HepG2 (cell line): ENCODE data around the gene URM1. TPM values are rescaled to one million over a fixed set of nuclear protein-coding genes. Genes with fewer than 3 reads are reported as not detected.

Experiments
- ATF7-NPFF ChIP-seq: sonication (generic); formaldehyde crosslinking; IDR thresholded peaks from 2 replicates; pipeline ENCODE4 v1.8.1; 2023; ENCODE audit warnings: mild to moderate bottlenecking, low read depth, missing genetic modification reagents, moderate library complexity
- ERF ChIP-seq: IDR thresholded peaks from 2 replicates; pipeline ENCODE4 v1.6.1; 2018; ENCODE audit warnings: missing biosample characterization, missing genetic modification reagents
- HOXA9 ChIP-seq: sonication (generic); formaldehyde crosslinking; IDR thresholded peaks from 2 replicates; pipeline ENCODE4 v1.8.1; 2022; ENCODE audit warnings: missing genetic modification reagents, mild to moderate bottlenecking, moderate library complexity, borderline replicate concordance
- MEIS1 ChIP-seq: sonication (generic); formaldehyde crosslinking; IDR thresholded peaks from 2 replicates; pipeline ENCODE4 v1.9.0; 2021; ENCODE audit warnings: mild to moderate bottlenecking, missing genetic modification reagents, moderate library complexity, borderline replicate concordance
- MIXL1 ChIP-seq: IDR thresholded peaks from 2 replicates; pipeline ENCODE4 v1.6.1; 2016
- MYC ChIP-seq: sonication (generic); formaldehyde crosslinking; IDR thresholded peaks from 2 replicates; pipeline ENCODE4 v1.9.0; 2021; ENCODE audit warnings: missing genetic modification reagents, borderline replicate concordance
- NFE2L1 ChIP-seq: sonication (generic); formaldehyde crosslinking; IDR thresholded peaks from 2 replicates; pipeline ENCODE4 v1.4.0; 2020; ENCODE audit warnings: missing genetic modification reagents, mild to moderate bottlenecking, borderline replicate concordance
- NKX3-1 ChIP-seq: sonication (generic); formaldehyde crosslinking; IDR thresholded peaks from 2 replicates; pipeline ENCODE4 v1.5.0; 2020; ENCODE audit warnings: missing genetic modification reagents
- NONO ChIP-seq, 2 experiments: fragments of 450-650 bp in 1 of 2; sonication (generic) in 1 of 2; formaldehyde crosslinking in 1 of 2; IDR thresholded peaks in 1 of 2; conservative IDR thresholded peaks in 1 of 2; 2 replicates each; pipeline versions ENCODE4 v1.6.1 to v1.8.0; 2017 to 2022; ENCODE audit warnings: mild to moderate bottlenecking in 1 of 2, missing genetic modification reagents in 1 of 2, moderate library complexity in 1 of 2
- RFXAP ChIP-seq: sonication (generic); formaldehyde crosslinking; IDR thresholded peaks from 2 replicates; pipeline ENCODE4 v1.4.0; 2020; ENCODE audit warnings: missing genetic modification reagents, borderline replicate concordance
- SATB2 ChIP-seq: sonication (generic); formaldehyde crosslinking; IDR thresholded peaks from 2 replicates; pipeline ENCODE4 v1.5.0; 2020; ENCODE audit warnings: missing genetic modification reagents
- ZKSCAN8 ChIP-seq: IDR thresholded peaks from 2 replicates; pipeline ENCODE4 v1.6.1; 2016; ENCODE audit warnings: borderline replicate concordance, missing genetic modification reagents, missing compliant biosample characterization
- ZNF101 ChIP-seq: sonication (generic); formaldehyde crosslinking; IDR thresholded peaks from 2 replicates; pipeline ENCODE4 v1.4.0; 2020; ENCODE audit warnings: mild to moderate bottlenecking, low read depth, missing genetic modification reagents, borderline replicate concordance
- ZNF335 ChIP-seq: sonication (generic); formaldehyde crosslinking; IDR thresholded peaks from 2 replicates; pipeline ENCODE4 v1.4.0; 2020; ENCODE audit warnings: missing genetic modification reagents
- polyA plus RNA-seq, 8 experiments: library from polyadenylated mRNA; depleted of rRNA in 3 of 8; stranded (reverse) in 7 of 8; unstranded in 1 of 8; fragments of >200 nt; fragmentation: Illumina TruSeq in 4 of 8; extraction: Trizol in 4 of 8; gene quantifications; 2 replicates each; pipeline versions ENCODE4 v1.2.1 to v1.2.3, GENCODE V29; 2011 to 2016; ENCODE audit warnings: low read depth in 4 of 8, missing spikeins in 1 of 8, mixed read lengths in 1 of 8; ENCODE audit not compliant: insufficient read depth in 1 of 8
- total RNA-seq, 5 experiments: library from RNA; depleted of rRNA; stranded (reverse); fragments of >200 nt; fragmentation: Illumina TruSeq; extraction: Trizol; gene quantifications; 2 replicates each; pipeline ENCODE4 v1.2.3, GENCODE V29; 2016; ENCODE audit warnings: low read depth in 1 of 5
- TF ChIP-seq, protein P1 (sequence below): IDR thresholded peaks from 2 replicates; pipeline ENCODE4 v1.6.1; 2012; ENCODE audit warnings: low read length, improper control_type of control experiment
- TF ChIP-seq, protein P2 (sequence below): sonication (generic); formaldehyde crosslinking; IDR thresholded peaks from 2 replicates; pipeline ENCODE4 v1.8.0; 2022; ENCODE audit warnings: mild to moderate bottlenecking, missing genetic modification reagents; ENCODE audit not compliant: insufficient replicate concordance
- TF ChIP-seq, protein P3 (sequence below): sonication (generic); formaldehyde crosslinking; IDR thresholded peaks from 2 replicates; pipeline ENCODE4 v1.9.0; 2021; ENCODE audit warnings: mild to moderate bottlenecking, missing genetic modification reagents

URM1 gene
- total and polyA plus RNA-seq, 2 of the 13 experiments (the other 11 are each of a cell fraction or from before 2014, with no cell fraction given) = 37.1 to 41.3 TPM

DNA sequence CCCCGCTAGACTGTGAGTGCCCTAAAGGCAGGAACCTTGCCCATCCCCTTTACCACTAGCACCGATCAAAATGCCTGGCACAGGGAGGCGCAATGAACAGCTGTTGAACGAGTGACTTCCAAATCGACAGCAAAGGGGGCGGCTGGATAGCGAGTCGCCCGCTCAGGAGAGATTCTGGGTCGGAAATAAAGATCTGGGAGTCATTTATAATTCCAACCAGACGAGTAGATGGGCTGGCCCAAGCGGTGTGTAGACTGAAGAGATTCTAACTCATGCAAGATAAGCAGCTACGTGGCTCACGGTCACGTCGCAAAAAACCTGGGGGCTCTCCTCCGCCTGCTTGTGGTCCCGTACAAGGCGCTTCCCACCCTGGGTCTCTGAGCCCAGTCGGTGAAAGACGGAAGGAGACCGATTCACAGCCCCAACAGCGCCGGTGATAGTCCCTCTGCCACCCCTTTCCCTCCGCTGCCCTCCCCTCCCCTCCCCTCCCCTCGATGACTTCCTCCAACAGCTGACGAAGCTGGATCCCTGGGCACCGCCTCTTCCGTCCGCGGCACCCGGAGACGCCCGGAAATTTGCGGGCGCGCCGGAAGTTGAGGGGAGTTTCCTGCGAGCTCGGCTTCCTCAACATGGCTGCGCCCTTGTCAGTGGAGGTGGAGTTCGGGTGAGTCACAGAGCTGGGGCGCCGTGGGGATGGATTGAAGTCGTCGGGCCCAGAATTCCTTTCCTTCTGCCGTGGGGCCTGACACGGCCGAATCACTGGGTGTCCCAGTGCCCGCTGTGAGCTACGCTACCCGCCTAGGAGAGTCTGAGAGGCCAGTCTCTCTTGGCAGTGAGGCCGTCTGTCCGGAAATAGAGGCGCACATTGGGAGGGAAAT is at the start of gene URM1 (continued):
- TF ChIP-seq NKX3-1 (CRISPR knock-in tag) (no peak), ZNF335 (no peak), SATB2 (CRISPR knock-in tag) (no peak), ZNF101 (no peak), NFE2L1 (CRISPR knock-in tag) (no peak), ERF (CRISPR knock-in tag) (no peak; the same call in 1 of the 2 replicates), ZKSCAN8 (CRISPR knock-in tag) (no peak), MYC (CRISPR knock-in tag) (peak; percentile 40; the same call in 1 of the 2 replicates), MIXL1 (CRISPR knock-in tag) (peak; percentile 72), ATF7-NPFF (no peak), HOXA9 (CRISPR knock-in tag) (no peak), NONO (IDR thresholded peaks at IDR 0.05) (no peak), NONO (CRISPR knock-in tag; conservative IDR thresholded peaks at IDR 0.05) (peak; percentile 18; the same call in 1 of the 2 replicates), RFXAP (CRISPR knock-in tag) (no peak), MEIS1 (CRISPR knock-in tag) (no peak)
- TF ChIP-seq, protein P1, sequence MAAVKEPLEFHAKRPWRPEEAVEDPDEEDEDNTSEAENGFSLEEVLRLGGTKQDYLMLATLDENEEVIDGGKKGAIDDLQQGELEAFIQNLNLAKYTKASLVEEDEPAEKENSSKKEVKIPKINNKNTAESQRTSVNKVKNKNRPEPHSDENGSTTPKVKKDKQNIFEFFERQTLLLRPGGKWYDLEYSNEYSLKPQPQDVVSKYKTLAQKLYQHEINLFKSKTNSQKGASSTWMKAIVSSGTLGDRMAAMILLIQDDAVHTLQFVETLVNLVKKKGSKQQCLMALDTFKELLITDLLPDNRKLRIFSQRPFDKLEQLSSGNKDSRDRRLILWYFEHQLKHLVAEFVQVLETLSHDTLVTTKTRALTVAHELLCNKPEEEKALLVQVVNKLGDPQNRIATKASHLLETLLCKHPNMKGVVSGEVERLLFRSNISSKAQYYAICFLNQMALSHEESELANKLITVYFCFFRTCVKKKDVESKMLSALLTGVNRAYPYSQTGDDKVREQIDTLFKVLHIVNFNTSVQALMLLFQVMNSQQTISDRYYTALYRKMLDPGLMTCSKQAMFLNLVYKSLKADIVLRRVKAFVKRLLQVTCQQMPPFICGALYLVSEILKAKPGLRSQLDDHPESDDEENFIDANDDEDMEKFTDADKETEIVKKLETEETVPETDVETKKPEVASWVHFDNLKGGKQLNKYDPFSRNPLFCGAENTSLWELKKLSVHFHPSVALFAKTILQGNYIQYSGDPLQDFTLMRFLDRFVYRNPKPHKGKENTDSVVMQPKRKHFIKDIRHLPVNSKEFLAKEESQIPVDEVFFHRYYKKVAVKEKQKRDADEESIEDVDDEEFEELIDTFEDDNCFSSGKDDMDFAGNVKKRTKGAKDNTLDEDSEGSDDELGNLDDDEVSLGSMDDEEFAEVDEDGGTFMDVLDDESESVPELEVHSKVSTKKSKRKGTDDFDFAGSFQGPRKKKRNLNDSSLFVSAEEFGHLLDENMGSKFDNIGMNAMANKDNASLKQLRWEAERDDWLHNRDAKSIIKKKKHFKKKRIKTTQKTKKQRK = no peak
- TF ChIP-seq, protein P2, sequence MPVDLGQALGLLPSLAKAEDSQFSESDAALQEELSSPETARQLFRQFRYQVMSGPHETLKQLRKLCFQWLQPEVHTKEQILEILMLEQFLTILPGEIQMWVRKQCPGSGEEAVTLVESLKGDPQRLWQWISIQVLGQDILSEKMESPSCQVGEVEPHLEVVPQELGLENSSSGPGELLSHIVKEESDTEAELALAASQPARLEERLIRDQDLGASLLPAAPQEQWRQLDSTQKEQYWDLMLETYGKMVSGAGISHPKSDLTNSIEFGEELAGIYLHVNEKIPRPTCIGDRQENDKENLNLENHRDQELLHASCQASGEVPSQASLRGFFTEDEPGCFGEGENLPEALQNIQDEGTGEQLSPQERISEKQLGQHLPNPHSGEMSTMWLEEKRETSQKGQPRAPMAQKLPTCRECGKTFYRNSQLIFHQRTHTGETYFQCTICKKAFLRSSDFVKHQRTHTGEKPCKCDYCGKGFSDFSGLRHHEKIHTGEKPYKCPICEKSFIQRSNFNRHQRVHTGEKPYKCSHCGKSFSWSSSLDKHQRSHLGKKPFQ = peak; percentile 63
- TF ChIP-seq, protein P3, sequence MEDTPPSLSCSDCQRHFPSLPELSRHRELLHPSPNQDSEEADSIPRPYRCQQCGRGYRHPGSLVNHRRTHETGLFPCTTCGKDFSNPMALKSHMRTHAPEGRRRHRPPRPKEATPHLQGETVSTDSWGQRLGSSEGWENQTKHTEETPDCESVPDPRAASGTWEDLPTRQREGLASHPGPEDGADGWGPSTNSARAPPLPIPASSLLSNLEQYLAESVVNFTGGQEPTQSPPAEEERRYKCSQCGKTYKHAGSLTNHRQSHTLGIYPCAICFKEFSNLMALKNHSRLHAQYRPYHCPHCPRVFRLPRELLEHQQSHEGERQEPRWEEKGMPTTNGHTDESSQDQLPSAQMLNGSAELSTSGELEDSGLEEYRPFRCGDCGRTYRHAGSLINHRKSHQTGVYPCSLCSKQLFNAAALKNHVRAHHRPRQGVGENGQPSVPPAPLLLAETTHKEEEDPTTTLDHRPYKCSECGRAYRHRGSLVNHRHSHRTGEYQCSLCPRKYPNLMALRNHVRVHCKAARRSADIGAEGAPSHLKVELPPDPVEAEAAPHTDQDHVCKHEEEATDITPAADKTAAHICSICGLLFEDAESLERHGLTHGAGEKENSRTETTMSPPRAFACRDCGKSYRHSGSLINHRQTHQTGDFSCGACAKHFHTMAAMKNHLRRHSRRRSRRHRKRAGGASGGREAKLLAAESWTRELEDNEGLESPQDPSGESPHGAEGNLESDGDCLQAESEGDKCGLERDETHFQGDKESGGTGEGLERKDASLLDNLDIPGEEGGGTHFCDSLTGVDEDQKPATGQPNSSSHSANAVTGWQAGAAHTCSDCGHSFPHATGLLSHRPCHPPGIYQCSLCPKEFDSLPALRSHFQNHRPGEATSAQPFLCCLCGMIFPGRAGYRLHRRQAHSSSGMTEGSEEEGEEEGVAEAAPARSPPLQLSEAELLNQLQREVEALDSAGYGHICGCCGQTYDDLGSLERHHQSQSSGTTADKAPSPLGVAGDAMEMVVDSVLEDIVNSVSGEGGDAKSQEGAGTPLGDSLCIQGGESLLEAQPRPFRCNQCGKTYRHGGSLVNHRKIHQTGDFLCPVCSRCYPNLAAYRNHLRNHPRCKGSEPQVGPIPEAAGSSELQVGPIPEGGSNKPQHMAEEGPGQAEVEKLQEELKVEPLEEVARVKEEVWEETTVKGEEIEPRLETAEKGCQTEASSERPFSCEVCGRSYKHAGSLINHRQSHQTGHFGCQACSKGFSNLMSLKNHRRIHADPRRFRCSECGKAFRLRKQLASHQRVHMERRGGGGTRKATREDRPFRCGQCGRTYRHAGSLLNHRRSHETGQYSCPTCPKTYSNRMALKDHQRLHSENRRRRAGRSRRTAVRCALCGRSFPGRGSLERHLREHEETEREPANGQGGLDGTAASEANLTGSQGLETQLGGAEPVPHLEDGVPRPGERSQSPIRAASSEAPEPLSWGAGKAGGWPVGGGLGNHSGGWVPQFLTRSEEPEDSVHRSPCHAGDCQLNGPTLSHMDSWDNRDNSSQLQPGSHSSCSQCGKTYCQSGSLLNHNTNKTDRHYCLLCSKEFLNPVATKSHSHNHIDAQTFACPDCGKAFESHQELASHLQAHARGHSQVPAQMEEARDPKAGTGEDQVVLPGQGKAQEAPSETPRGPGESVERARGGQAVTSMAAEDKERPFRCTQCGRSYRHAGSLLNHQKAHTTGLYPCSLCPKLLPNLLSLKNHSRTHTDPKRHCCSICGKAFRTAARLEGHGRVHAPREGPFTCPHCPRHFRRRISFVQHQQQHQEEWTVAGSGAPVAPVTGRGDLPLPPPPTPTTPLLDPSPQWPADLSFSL (CRISPR knock-in tag) = no peak
